ENCODE data around the gene TMEM9. TPM values are rescaled to one million over a fixed set of nuclear protein-coding genes. Genes with fewer than 3 reads are reported as not detected.

The TMEM9 gene
- total and polyA plus RNA-seq, 9 of the 15 experiments (the other 6 are each of a cell fraction or from before 2014, with no cell fraction given): 30.4 to 107 (median 67.6) TPM

DNA sequence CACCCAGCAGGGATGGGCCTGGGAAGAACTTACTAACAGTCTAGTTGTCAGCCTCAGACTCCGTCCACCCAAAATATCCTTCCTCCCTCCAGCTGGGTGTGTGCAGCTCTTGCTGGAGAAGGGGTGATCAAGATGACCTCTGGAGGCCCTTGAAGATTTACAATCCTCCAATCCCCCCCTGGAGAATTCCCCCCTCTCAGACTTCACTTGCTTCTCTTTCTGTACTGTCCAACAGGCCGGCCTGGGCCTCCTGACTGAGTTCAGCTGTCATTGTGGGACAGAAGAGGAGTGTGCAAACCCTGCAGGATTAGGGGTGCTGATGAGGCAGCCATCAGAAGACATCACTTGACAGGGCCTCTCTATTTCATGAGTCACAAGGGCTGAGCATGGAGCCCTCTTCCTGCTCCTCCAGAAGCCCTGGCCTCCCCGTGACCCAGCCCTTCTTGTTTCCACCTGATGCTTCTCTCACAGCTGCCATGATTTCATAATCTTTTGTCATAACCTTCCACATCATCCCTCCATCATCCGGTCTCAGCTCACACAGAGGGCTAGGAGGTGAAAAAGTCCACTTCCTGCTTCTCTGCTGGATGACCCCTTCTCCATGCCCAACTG, 18.8 kb upstream of the TMEM9 start (continued):
- TF ChIP-seq, protein P1, sequence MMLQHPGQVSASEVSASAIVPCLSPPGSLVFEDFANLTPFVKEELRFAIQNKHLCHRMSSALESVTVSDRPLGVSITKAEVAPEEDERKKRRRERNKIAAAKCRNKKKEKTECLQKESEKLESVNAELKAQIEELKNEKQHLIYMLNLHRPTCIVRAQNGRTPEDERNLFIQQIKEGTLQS (IDR thresholded peaks at IDR 0.05): peak; percentile 10; the same call in 1 of the 2 replicates
- TF ChIP-seq, protein P1 (CRISPR knock-in tag; conservative IDR thresholded peaks at IDR 0.05): no peak
- TF ChIP-seq SMARCE1 (IDR thresholded peaks at IDR 0.05) (no peak), TRIM24 (IDR thresholded peaks at IDR 0.05) (peak; percentile 63 to 66; a peak in 2 of 4 replicates), ZNF224 (CRISPR knock-in tag; IDR thresholded peaks at IDR 0.05) (no peak), SMAD4 (CRISPR knock-in tag; conservative IDR thresholded peaks at IDR 0.05) (no peak), EP300 (IDR thresholded peaks at IDR 0.05; ENCODE audit: low read length) (peak; percentile 39; the same call in 1 of the 2 replicates), NR2C2 (CRISPR knock-in tag; IDR thresholded peaks at IDR 0.05) (no peak), NR2C2 (tag; IDR thresholded peaks at IDR 0.05) (no peak), POLR2G (IDR thresholded peaks at IDR 0.05; ENCODE audit: low read depth, low read length) (no peak), KLF16 (IDR thresholded peaks at IDR 0.05) (no peak), ZNF79 (CRISPR knock-in tag; IDR thresholded peaks at IDR 0.05; ENCODE audit: low read depth) (no peak), HCFC1 (IDR thresholded peaks at IDR 0.05; ENCODE audit: low read depth, low read length) (no peak), RB1 (IDR thresholded peaks at IDR 0.05; ENCODE audit: low read depth) (no peak), FOXP1 (CRISPR knock-in tag; IDR thresholded peaks at IDR 0.05) (no peak), TRIM28 (IDR thresholded peaks at IDR 0.05) (peak; percentile 84; the same call in 1 of the 2 replicates), NR3C1 (CRISPR knock-in tag; IDR thresholded peaks at IDR 0.05) (no peak), OTX1 (CRISPR knock-in tag; IDR thresholded peaks at IDR 0.05) (no peak), PHF21A (IDR thresholded peaks at IDR 0.05; ENCODE audit: borderline replicate concordance, low read depth) (no peak), CHD1 (IDR thresholded peaks at IDR 0.05; ENCODE audit: low read length) (no peak)
- TF ChIP-seq, protein P2, sequence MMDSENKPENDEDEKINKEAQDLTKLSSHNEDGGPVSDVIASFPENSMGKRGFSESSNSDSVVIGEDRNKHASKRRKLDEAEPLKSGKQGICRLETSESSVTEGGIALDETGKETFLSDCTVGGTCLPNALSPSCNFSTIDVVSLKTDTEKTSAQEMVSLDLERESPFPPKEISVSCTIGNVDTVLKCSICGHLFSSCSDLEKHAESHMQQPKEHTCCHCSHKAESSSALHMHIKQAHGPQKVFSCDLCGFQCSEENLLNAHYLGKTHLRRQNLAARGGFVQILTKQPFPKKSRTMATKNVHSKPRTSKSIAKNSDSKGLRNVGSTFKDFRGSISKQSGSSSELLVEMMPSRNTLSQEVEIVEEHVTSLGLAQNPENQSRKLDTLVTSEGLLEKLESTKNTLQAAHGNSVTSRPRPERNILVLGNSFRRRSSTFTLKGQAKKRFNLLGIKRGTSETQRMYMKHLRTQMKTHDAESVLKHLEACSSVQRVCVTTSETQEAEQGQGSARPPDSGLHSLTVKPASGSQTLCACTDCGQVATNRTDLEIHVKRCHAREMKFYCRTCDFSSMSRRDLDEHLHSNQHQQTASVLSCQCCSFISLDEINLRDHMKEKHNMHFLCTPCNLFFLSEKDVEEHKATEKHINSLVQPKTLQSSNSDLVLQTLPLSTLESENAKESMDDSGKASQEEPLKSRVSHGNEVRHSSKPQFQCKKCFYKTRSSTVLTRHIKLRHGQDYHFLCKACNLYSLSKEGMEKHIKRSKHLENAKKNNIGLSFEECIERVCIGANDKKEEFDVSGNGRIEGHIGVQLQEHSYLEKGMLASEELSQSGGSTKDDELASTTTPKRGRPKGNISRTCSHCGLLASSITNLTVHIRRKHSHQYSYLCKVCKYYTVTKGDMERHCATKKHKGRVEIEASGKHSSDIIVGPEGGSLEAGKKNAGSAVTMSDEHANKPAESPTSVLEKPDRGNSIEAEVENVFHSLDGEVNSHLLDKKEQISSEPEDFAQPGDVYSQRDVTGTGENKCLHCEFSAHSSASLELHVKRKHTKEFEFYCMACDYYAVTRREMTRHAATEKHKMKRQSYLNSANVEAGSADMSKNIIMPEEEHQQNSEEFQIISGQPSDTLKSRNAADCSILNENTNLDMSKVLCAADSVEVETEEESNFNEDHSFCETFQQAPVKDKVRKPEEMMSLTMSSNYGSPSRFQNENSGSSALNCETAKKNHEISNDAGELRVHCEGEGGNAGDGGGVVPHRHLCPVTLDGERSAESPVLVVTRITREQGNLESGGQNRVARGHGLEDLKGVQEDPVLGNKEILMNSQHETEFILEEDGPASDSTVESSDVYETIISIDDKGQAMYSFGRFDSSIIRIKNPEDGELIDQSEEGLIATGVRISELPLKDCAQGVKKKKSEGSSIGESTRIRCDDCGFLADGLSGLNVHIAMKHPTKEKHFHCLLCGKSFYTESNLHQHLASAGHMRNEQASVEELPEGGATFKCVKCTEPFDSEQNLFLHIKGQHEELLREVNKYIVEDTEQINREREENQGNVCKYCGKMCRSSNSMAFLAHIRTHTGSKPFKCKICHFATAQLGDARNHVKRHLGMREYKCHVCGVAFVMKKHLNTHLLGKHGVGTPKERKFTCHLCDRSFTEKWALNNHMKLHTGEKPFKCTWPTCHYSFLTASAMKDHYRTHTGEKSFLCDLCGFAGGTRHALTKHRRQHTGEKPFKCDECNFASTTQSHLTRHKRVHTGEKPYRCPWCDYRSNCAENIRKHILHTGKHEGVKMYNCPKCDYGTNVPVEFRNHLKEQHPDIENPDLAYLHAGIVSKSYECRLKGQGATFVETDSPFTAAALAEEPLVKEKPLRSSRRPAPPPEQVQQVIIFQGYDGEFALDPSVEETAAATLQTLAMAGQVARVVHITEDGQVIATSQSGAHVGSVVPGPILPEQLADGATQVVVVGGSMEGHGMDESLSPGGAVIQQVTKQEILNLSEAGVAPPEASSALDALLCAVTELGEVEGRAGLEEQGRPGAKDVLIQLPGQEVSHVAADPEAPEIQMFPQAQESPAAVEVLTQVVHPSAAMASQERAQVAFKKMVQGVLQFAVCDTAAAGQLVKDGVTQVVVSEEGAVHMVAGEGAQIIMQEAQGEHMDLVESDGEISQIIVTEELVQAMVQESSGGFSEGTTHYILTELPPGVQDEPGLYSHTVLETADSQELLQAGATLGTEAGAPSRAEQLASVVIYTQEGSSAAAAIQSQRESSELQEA (IDR thresholded peaks at IDR 0.05; ENCODE audit: low read depth): no peak
- TF ChIP-seq, protein P3, sequence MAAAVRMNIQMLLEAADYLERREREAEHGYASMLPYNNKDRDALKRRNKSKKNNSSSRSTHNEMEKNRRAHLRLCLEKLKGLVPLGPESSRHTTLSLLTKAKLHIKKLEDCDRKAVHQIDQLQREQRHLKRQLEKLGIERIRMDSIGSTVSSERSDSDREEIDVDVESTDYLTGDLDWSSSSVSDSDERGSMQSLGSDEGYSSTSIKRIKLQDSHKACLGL (CRISPR knock-in tag; IDR thresholded peaks at IDR 0.05; ENCODE audit: borderline replicate concordance, poor library complexity, severe bottlenecking): no peak

Measured in K562 (cell line).